ENCODE results near the gene RABL6.

RABL6 gene

DNA sequence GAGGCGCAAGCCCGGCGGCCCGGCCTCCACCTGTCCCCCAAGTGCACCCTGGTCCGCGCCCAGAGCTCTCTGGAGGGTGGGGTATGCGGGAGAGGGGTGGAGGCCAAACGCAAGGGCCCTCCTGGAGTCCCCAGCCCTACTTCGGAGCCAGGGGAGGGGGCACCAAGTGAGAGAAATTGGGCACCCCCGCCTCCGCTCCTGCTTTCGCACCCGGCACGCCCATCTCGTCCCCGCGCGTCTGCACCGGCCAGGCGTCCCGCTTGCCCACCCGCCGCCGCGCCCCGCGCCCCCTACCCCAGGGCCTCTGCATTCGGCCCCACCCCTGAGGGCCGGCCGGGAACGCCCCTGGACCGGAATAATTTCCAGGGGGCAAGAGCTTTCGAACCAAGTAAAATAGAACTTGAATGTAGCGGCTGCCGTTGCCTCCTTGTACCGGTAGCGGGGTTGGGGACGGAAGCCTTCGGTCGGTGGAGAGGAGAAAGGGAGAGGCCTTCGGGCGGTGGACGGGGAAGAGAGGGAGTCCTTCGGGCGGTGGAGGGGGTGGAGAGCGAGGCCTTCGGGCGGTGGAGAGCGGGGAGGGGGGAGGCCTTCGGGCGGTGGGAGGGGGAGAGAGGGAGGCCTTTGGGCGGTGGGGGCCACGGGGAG, 40.8 kb downstream of the RABL6 start:
- DNase-seq: peak; percentile 25 to 56 (median 40)

DNA sequence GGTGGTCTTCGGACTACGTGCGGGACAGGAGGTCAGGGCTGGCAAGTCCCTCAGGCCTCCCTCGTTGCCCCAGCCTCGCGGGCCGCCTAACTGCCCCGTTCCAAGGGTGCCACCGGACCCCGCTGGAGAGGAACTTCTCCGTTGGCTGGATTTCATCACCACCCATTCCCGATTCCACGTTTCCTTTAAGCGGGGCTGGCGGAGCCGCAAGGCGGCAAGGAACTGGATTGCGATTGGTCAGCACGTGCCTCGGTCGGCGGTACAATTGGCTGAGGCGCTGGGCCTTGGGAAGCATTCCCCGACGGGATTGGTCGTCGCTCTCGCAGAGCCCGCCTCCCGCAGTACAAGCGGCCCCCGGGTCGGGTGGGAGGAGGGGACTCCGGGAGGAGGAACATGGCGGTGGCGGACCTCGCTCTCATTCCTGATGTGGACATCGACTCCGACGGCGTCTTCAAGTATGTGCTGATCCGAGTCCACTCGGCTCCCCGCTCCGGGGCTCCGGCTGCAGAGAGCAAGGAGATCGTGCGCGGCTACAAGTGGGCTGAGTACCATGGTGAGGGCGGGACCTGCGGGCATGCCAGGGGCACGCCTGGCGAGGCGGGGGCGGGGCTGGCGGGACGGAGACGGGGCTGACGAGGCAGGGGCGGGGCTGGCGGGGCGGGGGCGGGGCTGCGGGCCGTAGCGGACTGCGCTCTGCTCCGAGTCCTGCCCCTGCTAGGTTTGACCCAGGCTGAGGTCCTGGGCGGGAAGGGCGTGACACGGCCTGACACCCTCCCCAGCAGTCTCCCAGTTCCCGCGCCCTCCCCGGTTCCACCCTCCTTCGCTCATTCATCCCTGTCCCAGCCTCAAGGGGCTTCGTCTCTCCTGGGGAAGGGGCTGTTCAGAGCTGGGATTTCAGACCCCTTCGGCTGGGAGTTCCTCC, 41.6 kb downstream of the RABL6 start, which contains the start of gene PHPT1:
TSS of gene PHPT1 (plus strand) at position 372 of the 922 bp plus-strand sequence. CDS start at position 394, 22 bp downstream.
- DNase-seq: peak; percentile 100

DNA sequence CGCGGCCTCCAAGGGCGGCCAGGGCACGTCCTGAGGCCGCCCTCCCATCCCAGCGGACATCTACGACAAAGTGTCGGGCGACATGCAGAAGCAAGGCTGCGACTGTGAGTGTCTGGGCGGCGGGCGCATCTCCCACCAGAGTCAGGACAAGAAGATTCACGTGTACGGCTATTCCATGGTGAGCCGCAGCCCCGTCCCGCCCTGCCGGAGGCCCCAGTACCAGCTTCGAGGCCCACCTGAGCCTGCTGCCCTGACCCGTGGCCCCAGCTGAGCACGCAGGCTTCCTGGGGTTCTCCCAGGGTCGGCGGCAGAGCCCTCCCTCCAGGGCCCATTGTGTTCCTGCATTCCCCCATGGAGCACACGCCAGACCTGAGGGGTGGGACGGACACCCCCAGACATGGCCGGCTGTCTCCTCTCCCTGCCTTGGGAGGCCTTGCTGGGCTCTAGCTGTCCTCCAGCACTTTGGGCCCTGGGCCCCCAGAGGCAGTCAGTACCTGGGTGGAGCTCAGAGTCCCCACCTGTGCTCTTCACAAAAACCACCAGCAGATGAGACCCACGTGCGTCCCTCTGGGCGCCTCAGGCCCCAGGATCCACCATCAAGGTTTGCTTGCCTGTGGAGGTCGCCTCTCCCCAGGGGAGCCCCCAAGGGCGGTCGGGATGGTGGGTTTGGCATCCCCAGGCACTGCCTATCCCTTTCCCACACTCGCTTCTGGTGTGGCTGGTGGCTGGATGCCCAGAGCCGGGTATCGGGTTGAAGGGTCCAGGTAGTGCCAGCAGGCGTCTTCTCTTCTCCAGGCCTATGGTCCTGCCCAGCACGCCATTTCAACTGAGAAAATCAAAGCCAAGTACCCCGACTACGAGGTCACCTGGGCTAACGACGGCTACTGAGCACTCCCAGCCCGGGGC, 42.5 kb downstream of the RABL6 start:
- DNase-seq: no peak

DNA sequence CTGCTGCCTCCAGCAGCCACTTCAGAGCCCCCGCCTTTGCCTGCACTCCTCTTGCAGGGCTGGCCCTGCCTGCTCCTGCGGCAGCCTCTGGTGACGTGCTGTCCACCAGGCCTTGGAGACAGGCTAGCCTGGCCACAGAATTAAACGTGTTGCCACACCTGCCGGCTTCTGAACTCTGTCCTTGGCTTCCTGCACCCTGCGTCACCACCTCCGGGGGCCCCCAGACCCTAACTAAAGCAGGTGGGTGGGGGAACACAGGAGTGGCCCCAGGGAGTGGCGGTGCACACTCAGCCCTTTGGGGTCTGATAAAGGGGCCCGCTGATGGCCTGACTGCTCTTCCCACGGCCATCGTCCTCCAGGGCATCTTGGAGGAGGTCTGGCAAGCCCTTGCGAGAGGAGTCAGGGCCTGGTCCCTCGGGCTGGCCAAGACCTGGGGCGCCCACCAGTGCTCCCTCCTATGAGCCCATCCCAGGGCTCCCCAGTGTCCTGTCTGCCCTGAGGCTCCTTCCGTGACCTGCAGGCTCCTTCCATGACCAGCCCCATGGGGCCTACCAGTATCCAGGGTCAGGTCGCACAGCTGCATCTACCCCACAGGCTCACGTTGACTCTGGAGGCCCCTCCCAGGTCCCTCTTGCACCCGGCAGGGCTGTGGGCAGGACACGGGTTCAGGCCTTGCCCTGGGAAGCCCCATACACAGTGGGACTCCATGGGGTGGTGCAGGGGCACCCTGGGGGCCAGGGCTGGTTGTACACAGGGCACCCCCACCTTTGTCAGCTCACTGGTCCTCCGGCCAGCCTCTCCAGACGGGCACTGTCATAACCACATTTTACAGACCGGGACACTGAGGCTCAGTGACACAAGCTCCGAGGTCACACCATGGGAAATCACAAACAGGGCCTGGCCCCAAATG, 43.4 kb downstream of the RABL6 start:
- DNase-seq: no peak

DNA sequence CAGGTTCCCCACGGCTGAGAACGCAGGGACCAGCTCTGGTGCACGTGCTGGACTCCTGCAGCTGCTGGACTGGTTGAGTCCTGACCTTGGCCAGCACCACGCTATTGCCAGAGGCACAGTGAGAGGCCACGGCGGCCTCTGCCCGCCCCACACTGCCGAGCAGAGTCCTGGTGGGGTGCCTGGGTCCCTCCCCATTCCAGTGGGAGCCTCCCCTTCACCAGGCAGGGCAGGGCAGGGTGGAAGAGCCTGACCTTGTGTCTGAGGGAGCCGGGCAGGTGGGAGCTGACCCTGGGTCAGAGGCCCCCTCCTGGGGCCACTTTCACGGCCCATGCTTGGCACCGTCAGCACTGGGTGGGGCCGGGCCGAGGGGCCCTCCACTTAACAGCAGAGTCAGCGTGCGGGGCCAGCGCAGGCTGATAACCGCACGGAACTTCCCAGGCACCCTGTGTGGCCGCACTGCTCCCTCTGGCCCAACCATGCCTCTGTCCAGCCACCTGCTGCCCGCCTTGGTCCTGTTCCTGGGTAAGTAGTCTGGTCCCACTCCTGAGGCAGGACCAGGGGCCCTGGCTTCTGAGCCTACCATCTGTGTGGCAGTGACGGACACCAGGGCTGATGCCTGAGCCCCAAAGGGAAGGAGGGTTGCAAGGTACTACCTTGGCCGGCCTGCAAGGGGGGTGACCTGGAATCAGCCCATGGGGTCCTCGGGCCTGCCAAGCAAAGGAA, 44.4 kb downstream of the RABL6 start, which contains the start of gene MAMDC4:
TSS of gene MAMDC4 (plus strand) at position 406 of the 723 bp plus-strand sequence. CDS start at position 477, 71 bp downstream.
- no peak for DNase-seq

DNA sequence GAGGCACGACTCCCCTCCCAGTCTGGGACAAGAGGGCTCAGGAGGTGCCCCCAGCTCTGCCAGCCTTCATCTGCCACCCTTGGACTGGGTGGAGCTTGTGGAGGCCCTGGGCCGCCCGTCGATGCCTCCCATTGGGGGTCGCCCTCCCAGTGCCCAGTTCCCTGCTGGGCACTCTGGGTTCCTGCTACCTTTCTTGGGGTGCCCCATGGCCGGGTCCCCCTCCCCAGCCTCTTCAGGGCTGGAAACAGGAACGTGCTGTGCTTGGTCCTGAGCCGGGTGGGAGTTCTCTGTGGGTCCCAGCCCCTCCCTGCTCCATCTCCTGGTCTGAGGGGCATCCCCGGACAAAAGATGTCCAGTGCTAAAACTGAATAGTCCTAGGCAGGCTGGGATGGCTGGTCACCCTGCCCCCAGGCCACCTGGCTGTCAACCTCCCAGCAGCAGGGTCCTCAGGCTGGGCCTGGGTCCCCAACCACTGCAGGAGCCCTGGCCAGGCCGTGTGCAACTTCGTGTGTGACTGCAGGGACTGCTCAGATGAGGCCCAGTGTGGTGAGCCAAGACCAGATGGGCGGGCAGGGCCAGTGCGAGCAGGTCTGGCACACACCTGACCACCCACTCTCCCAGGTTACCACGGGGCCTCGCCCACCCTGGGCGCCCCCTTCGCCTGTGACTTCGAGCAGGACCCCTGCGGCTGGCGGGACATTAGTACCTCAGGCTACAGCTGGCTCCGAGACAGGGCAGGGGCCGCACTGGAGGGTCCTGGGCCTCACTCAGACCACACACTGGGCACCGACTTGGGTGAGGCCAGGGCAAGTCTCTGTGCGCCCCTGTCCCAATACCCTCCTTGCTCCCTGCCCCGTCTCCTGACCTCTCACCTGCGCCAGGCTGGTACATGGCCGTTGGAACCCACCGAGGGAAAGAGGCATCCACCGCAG, 45.2 kb downstream of the RABL6 start:
- DNase-seq: no peak

DNA sequence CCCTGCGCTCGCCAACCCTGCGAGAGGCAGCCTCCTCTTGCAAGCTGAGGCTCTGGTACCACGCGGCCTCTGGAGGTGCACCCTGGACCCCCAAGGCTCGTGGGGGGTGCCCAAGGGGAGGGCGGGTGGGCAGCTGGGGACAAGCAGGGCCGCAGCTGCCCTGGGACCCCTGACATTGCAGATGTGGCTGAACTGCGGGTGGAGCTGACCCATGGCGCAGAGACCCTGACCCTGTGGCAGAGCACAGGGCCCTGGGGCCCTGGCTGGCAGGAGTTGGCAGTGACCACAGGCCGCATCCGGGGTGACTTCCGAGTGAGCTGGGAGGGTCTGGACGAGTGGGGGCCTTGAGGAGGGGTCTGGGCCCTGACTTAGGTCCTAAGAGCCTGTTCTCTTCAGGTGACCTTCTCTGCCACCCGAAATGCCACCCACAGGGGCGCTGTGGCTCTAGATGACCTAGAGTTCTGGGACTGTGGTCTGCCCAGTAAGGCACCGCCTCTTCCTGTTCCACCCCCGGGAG, 45.9 kb downstream of the RABL6 start:
- DNase-seq: no peak

DNA sequence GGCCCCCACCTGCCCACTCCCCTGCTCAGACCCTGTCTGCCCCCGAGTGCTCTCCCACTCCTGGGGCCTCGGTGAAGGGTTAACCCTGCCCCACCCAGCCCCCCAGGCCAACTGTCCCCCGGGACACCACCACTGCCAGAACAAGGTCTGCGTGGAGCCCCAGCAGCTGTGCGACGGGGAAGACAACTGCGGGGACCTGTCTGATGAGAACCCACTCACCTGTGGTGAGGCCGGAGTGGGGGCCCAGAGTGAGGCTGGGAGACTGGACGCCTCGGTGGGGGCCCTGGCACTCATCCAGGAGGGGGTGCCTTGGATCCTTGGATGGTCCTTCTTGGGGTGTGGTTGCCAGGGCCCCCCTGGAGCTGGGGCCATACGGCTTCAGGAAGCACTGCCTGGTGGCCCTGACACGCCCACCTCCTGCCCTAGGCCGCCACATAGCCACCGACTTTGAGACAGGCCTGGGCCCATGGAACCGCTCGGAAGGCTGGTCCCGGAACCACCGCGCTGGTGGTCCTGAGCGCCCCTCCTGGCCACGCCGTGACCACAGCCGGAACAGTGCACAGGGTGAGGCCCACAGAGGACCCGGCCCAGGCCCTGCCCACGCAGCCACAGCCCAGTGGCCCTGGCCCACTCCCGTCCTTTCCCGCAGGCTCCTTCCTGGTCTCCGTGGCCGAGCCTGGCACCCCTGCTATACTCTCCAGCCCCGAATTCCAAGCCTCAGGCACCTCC, 46.5 kb downstream of the RABL6 start:
- DNase-seq: no peak

DNA sequence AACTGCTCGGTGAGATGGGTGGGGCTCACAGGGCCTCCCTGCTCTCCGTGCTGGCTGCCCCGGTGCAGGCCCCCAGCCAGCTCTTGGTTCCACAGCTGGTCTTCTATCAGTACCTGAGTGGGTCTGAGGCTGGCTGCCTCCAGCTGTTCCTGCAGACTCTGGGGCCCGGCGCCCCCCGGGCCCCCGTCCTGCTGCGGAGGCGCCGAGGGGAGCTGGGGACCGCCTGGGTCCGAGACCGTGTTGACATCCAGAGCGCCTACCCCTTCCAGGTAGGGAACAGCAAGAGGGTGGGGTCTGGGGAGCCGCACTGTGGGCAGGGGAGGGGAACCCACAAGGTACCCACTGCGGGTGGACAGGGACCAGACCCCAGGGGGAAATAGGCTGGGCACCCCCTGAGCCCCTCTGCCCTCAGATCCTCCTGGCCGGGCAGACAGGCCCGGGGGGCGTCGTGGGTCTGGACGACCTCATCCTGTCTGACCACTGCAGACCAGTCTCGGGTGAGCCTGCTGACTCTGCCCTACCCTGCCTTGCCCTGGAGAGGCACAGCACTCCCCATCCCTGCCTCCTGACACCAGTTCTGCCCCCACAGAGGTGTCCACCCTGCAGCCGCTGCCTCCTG, 47.2 kb downstream of the RABL6 start:
- DNase-seq: no peak

DNA sequence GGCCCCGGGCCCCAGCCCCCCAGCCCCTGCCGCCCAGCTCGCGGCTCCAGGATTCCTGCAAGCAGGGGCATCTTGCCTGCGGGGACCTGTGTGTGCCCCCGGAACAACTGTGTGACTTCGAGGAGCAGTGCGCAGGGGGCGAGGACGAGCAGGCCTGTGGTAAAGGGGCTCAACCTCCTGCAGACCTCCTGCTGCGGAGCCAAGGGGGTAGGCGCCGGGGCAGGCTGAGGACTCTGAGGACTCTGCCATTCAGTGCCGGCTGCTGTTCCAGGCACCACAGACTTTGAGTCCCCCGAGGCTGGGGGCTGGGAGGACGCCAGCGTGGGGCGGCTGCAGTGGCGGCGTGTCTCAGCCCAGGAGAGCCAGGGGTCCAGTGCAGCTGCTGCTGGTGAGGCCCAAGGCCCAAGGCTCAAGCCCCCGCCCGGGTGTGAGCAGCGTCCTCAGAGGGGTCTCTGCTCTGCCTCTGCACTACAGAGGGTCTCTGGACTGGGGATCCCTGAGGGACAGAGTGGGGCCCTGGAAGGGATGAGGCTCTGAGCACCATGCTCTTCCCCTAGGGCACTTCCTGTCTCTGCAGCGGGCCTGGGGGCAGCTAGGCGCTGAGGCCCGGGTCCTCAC, 47.8 kb downstream of the RABL6 start:
- DNase-seq: no peak

DNA sequence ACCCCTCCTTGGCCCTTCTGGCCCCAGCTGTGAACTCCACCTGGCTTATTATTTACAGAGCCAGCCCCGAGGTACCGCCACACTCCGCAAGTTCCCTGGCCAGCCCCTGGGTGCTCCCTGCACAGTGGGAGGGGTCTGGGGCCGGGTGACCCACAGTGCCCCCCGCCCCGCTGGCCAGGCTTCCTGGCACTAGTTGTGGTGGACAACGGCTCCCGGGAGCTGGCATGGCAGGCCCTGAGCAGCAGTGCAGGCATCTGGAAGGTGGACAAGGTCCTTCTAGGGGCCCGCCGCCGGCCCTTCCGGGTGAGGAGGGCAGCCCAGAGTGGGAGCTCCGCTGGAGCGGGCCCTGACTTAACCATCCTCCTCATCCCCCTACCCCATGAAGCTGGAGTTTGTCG, 48.3 kb downstream of the RABL6 start:
- DNase-seq: no peak

DNA sequence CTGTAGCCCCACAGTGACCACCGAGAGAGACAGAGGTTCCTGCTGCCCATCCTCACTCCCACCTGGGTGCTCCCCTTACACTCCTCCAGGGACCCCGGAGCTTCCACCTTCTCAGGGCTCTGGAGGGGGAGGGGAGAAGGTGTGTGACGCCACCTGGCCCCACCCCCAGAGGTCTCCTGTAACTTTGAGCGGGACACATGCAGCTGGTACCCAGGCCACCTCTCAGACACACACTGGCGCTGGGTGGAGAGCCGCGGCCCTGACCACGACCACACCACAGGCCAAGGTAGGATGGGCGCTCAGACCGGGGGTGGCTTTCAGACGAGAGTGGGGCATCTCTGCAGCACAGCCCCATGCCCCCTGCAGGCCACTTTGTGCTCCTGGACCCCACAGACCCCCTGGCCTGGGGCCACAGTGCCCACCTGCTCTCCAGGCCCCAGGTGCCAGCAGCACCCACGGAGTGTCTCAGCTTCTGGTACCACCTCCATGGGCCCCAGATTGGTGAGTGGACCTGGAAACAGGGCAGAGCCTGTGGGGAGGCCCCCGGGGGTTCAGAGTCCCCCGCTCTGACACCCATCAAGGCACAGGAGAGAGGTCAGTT, 48.9 kb downstream of the RABL6 start:
- DNase-seq: no peak

DNA sequence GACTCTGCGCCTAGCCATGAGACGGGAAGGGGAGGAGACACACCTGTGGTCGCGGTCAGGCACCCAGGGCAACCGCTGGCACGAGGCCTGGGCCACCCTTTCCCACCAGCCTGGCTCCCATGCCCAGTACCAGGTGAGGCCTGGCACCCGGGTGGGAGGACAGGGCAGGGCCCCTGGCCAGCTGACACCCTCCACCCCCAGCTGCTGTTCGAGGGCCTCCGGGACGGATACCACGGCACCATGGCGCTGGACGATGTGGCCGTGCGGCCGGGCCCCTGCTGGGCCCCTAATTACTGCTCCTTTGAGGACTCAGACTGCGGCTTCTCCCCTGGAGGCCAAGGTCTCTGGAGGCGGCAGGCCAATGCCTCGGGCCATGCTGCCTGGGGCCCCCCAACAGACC, 49.4 kb downstream of the RABL6 start:
- DNase-seq: no peak

DNA sequence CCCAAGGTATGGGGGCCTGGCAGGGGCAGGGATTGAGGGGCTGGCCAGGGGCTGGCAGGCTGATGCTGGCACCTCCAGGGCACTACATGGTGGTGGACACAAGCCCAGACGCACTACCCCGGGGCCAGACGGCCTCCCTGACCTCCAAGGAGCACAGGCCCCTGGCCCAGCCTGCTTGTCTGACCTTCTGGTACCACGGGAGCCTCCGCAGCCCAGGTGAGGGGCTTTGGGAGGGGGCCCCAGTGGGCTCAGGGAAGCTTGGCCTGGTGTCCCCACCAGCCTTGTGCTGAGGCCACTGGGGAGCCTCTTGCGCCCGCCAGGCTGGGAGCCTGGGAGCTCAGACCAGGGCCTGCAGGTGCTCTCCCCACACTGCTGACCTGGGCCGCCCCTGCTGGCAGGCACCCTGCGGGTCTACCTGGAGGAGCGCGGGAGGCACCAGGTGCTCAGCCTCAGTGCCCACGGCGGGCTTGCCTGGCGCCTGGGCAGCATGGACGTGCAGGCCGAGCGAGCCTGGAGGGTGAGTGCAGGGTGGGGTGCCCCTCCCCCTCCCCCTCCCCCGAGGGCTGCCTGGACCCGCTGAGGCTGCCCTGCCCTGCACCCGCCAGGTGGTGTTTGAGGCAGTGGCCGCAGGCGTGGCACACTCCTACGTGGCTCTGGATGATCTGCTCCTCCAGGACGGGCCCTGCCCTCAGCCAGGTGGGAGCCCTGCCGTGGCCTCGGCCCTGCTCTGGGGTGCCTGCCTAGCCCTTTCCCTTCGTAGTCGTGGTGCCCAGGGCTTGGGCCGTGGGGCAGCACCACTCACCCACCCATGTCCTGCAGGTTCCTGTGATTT, 50.0 kb downstream of the RABL6 start:
- no peak for DNase-seq

DNA sequence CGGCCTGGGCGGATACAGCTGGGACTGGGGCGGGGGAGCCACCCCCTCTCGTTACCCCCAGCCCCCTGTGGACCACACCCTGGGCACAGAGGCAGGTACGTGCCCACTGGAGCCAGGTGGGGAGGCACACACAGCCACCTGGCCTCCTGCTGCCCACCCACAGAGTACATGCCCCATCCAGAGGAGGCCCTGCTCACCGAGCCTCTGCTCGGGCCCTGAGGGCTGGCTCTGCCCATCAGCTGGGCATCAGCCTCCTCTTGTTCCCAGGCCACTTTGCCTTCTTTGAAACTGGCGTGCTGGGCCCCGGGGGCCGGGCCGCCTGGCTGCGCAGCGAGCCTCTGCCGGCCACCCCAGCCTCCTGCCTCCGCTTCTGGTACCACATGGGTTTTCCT, 50.7 kb downstream of the RABL6 start:
- no peak for DNase-seq
